GM18520 (cell line): ENCODE measurements around the gene PPP1R13L.
"Not testable (repeated sequence)": the region's sequence is repeated elsewhere in the genome, so short reads cannot be mapped to it uniquely, and the experiment has no call there.

ENCODE experiments used
- ATAC-seq: cut with Tn5 transposase; IDR thresholded peaks from one replicate; pipeline ENCODE4 v1.9.1; 2021; ENCODE audit not compliant: unreplicated experiment

Gene PPP1R13L

DNA sequence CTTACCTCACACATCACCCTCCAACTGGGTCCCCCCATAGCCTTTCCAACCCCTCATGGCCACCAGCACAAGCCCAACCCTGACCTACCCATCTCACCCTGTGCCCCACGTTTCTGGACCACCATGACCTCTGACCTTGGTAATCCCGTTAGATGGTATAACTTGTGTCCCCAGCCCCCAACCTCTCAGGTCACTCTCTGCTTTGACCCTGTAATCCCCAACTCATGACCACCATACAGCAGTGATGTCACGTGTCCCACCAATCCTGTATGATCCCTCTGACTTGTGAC is 55.8 kb downstream of the PPP1R13L start:
- ATAC-seq: no peak

GRCh38 chr19:45348367-45349125 is 56.3 kb downstream of the PPP1R13L start:
- ATAC-seq: no peak

DNA sequence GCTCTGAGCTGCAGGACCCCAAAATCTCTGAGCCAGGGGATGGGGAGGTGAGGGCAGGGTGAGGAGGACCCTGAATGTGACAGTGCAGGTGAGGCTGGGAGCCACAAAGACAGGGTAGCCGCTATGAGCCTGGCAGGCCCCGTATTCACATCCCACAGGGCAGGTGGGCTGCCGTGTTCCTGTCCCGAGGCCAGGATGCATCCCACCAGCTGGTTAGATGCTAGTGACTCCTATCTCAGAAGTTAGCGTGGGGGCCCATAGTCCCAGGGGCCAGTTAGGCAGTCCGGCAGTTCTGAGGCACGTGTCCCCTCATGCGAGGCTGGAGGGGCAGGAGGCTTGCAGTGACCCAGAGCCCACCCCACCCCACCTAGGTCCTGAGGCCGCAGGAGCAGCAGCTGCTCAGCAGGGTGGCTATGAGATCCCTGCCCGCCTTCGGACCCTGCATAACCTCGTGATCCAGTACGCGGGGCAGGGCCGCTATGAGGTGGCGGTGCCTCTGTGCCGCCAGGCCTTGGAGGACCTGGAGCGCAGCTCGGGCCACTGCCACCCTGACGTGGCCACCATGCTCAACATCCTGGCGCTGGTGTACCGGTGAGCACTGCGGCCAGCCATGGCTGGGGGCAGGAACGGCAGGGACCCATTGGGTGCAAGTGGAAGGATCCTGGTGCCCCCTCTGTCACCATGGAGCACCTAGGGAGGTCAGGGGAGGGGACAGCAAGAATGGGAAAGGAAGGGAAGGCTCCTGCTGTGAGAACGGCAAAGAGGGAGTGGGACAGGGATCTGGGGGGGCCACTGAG is 57.1 kb downstream of the PPP1R13L start:
- no peak for ATAC-seq

- no peak for ATAC-seq
Observed at GRCh38 chr19:45346449-45346848, 58.4 kb downstream of the PPP1R13L start.

- ATAC-seq: no peak
Observed at GRCh38 chr19:45345506-45345860, 59.4 kb downstream of the PPP1R13L start.

- ATAC-seq: no peak
Observed at GRCh38 chr19:45344621-45345505, 60.0 kb downstream of the PPP1R13L start.

DNA sequence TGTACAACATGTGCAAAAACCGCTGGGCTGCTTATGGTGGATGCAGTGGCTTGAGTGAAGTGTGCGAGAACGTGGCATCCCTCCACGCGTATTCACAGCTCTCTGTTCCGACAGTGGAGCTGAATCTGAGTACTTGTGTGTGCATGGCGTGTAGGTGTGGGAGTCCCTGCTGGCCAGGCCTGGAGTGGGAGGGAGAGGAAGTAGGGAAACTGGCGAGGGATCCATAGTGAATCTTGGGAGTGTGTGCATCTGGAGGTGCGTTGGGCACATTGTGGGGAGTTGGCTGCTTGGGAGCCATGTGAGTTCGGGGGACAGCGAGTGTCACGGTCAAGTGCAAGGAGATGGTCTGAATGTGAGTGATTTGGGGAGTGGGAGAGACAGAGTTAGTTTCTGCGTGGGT is 62.0 kb downstream of the PPP1R13L start:
- ATAC-seq: no peak

DNA sequence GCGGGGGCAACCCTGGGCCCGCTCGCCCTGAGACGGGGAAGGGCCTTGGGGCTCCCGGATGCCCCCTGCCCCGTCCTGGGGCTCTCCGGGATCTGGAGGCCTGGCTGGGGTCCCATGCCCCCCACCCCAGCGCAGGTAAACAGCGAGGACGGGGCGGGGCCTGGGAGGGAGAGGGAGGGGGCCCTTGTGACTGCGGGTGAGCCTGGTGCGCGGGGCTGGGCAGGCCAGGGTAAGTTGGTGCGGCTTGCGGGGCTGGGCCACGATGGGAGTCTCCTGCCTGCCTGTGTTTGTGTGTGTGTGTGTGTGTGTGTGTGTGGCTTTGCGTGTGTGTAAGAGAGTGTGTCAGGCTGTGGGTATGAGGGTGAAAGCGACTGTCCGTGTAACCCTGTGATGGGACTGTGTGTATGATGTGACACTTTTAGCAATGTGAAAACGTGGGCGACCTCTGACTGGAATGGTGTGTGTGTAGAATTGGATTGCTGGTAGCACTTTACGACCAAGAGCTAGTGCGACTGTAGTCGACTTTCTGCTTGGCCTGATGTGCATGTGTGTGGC is 63.9 kb downstream of the PPP1R13L start:
- no peak for ATAC-seq

DNA sequence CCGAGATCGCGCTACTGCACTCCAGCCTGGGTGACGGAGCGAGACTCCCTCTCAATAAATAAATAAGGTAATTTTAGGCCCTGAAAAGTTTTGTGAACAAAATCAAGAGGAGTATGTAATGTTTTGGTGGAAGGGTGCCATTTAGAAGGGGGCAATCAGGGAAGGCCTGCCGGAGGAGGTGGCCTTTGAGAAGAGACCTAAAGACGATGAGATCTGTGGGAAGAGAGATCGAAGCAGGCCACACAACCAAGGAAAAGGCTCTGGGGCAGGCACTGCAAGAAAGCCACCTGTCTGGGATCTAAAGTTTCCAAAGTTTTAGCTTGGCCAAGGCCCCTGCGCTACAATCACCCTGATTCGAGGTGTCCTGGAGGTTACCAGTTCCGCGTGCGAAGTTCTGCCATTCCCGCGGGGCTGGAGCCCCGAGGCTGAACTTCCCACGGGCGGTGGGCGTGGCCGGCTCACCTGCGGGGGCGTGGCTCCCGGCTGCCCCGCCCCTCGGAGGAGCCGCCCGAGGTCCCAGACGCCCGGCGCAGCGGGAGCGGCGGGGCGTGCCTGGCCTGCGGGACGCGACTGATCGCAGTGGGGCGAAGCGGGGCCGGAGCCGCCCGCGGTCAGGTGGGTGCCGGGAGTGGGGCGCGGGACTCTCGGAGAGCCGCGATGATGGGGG is 64.5 kb downstream of the PPP1R13L start, which contains the start of gene KLC3:
TSS of gene KLC3 (plus strand) at position 519 of the 667 bp plus-strand sequence. CDS start 4,792 bp downstream, outside the sequence.
- ATAC-seq: no peak

- no peak for ATAC-seq
Observed at GRCh38 chr19:45339629-45340028, 65.2 kb downstream of the PPP1R13L start.

DNA sequence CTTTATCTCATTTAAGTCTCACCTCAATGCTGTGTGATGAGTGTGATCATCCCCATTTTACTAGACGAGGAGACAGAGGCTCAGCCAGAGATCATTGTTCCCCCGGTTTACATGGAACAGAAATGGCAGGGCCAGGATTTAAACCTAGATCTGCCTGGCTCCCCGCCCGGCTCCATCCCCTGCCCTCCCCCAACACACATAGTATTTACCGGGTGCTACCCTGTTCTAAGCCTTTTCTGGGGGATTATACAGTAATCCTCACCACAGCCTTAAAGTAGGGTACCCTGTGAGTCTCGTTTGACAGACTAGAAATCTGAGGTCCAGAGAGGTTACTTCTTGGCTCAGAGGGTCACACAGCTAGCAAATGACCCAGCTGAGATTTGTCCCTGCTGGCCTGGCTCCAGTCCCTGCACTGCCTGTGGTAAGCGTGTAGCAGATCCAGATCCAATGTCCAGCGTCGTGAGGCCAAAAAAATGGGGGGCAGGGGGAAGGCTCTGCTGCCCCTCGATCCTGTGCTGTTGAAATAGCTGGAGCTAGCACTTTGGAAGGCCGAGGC is 68.1 kb downstream of the PPP1R13L start:
- ATAC-seq: no peak

DNA sequence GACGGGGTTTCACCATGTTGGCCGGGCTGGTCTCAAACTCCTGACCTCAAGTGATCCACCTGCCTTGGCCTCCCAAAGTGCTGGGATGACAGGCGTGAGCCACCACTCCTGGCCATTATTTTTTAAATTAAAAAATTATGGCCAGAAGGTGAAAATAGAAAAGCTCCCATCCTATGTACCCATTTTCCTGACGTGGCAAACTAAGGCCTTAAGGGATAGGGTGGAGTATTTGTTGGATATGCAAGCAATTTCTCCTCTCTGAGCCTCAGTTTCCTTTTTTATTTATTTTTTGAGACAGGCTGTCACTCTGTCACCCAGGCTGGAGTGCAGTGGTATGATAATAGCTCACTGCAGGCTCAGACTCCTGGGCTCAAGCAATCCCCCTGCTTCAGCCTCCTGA is 70.0 kb downstream of the PPP1R13L start:
- ATAC-seq: not testable (repeated sequence)

- ATAC-seq: no peak
Observed at GRCh38 chr19:45333609-45334303, 71.1 kb downstream of the PPP1R13L start.

DNA sequence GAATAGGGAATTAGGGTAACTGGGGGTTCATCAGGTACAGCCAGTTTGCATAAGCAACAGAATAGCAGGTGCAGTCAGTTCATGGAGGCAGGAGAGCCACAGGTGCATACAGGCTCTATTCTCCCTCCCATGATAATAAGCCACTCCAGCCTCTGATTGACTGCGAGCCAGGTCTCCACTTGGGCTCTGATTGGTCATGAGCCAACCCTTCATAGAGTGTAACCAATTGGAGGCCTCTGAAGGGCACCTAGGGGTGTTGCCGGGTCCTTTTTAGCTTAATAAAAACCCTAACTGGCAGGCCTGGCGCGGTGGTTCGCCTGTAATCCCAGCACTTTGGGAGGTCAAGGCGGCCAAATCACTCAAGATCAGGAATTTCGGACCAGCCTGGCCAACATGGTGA is 73.5 kb downstream of the PPP1R13L start:
- ATAC-seq: no peak
